WTC11 (cell line): ENCODE results near the gene RAB10.
"Not testable (repeated sequence)": the region's sequence is repeated elsewhere in the genome, so short reads cannot be mapped to it uniquely, and the experiment has no call there.

Experiments
- CTCF ChIP-seq: fragments of 200-600 bp; IDR thresholded peaks from 2 replicates; pipeline ENCODE4 v1.8.0; 2022; ENCODE audit warnings: antibody characterized with exemption
- FOXP1 ChIP-seq: sonication (generic); formaldehyde crosslinking; IDR thresholded peaks from 2 replicates; pipeline ENCODE4 v1.8.0; 2022; ENCODE audit warnings: missing genetic modification reagents, mild to moderate bottlenecking, moderate library complexity, borderline replicate concordance
- GRHL2 ChIP-seq: fragments of 250-450 bp; sonication (Bioruptor Pico); IDR thresholded peaks from 2 replicates; pipeline ENCODE4 v1.8.0; 2022; ENCODE audit warnings: mild to moderate bottlenecking, moderate library complexity; ENCODE audit not compliant: insufficient replicate concordance, severe bottlenecking
- ZNF138 ChIP-seq: sonication (generic); formaldehyde crosslinking; conservative IDR thresholded peaks from 2 replicates; pipeline ENCODE4 v1.8.1; 2022; ENCODE audit warnings: mild to moderate bottlenecking, moderate library complexity, missing genetic modification reagents

GRCh38 chr2:26166541-26166940 is 132.7 kb downstream of the RAB10 start:
- not testable (repeated sequence) for TF ChIP-seq FOXP1; CTCF; GRHL2; ZNF138 (CRISPR knock-in tag)
